Astrocyte (in vitro differentiated cells and primary cell): ENCODE data around the gene USP17L10. TPM values are rescaled to one million over a fixed set of nuclear protein-coding genes. Genes with fewer than 3 reads are reported as not detected.
"Not testable (repeated sequence)": the region's sequence is repeated elsewhere in the genome, so short reads cannot be mapped to it uniquely, and the experiment has no call there.

Experiments
- DNase-seq: peaks from one replicate; pipeline ENCODE4 v3.0.0-alpha.2; 2010; ENCODE audit warnings: low read depth
- FAIRE-seq: peaks from 2 replicates; lab custom pipeline; 2011; peaks lifted over from hg19 to GRCh38; lab: Jason Lieb, UNC
- H2AFZ ChIP-seq: 2 replicates; pipeline ENCODE4 v1.6.0; 2012; ENCODE audit warnings: low read depth, low read length, inconsistent platforms
- H3K27ac ChIP-seq: 2 replicates; pipeline ENCODE4 v1.5.1; 2011; ENCODE audit warnings: low read depth, low read length, inconsistent platforms
- H3K27me3 ChIP-seq: 2 replicates; pipeline ENCODE4 v1.6.0; 2011; ENCODE audit warnings: low read length, inconsistent platforms; ENCODE audit not compliant: insufficient read depth
- H3K36me3 ChIP-seq: 2 replicates; pipeline ENCODE4 v1.5.1; 2011; ENCODE audit warnings: low read length, inconsistent platforms; ENCODE audit not compliant: insufficient read depth
- H3K4me1 ChIP-seq: 2 replicates; pipeline ENCODE4 v1.5.1; 2011; ENCODE audit warnings: low read length, inconsistent platforms; ENCODE audit not compliant: insufficient read depth
- H3K4me2 ChIP-seq: 2 replicates; pipeline ENCODE4 v1.6.0; 2012; ENCODE audit warnings: low read length, inconsistent platforms
- H3K4me3 ChIP-seq: 2 replicates; pipeline ENCODE4 v1.5.1; 2011; ENCODE audit warnings: low read depth, mild to moderate bottlenecking, low read length, inconsistent platforms; ENCODE audit not compliant: insufficient read depth
- H3K79me2 ChIP-seq: 2 replicates; pipeline ENCODE4 v1.6.0; 2012; ENCODE audit warnings: mild to moderate bottlenecking, low read length, inconsistent platforms; ENCODE audit not compliant: insufficient read depth
- H3K9ac ChIP-seq: 2 replicates; pipeline ENCODE4 v1.6.0; 2012; ENCODE audit warnings: mild to moderate bottlenecking, low read length, inconsistent platforms
- H3K9me3 ChIP-seq: 2 replicates; pipeline ENCODE4 v1.5.1; 2012; ENCODE audit warnings: low read depth, mild to moderate bottlenecking, low read length, inconsistent platforms; ENCODE audit not compliant: insufficient read depth
- H4K20me1 ChIP-seq: 2 replicates; pipeline ENCODE4 v1.6.0; 2012; ENCODE audit warnings: low read length, inconsistent platforms; ENCODE audit not compliant: insufficient read depth
- H3K27ac Mint-ChIP-seq: one replicate; pipeline ENCODE4 v1.8.0; 2021; ENCODE audit warnings: mild to moderate bottlenecking, mixed read lengths; ENCODE audit not compliant: unreplicated experiment
- H3K27me3 Mint-ChIP-seq: one replicate; pipeline ENCODE4 v1.8.0; 2021; ENCODE audit warnings: low read depth, mixed read lengths; ENCODE audit not compliant: unreplicated experiment
- H3K36me3 Mint-ChIP-seq: one replicate; pipeline ENCODE4 v1.8.0; 2021; ENCODE audit warnings: low read depth, mixed read lengths; ENCODE audit not compliant: unreplicated experiment
- H3K4me1 Mint-ChIP-seq: one replicate; pipeline ENCODE4 v1.8.0; 2021; ENCODE audit warnings: low read depth, mixed read lengths; ENCODE audit not compliant: unreplicated experiment
- H3K4me3 Mint-ChIP-seq: one replicate; pipeline ENCODE4 v1.8.0; 2021; ENCODE audit warnings: mild to moderate bottlenecking, moderate library complexity, mixed read lengths; ENCODE audit not compliant: unreplicated experiment
- H3K9me3 Mint-ChIP-seq: one replicate; pipeline ENCODE4 v1.8.0; 2021; ENCODE audit warnings: mild to moderate bottlenecking, mixed read lengths; ENCODE audit not compliant: unreplicated experiment
- total RNA-seq: library from RNA; stranded (reverse); gene quantifications from 2 replicates; pipeline ENCODE4 v1.2.1, GENCODE V29; 2021

USP17L10 gene
- total RNA-seq, 1 donor from 2014 or later = not detected

DNA sequence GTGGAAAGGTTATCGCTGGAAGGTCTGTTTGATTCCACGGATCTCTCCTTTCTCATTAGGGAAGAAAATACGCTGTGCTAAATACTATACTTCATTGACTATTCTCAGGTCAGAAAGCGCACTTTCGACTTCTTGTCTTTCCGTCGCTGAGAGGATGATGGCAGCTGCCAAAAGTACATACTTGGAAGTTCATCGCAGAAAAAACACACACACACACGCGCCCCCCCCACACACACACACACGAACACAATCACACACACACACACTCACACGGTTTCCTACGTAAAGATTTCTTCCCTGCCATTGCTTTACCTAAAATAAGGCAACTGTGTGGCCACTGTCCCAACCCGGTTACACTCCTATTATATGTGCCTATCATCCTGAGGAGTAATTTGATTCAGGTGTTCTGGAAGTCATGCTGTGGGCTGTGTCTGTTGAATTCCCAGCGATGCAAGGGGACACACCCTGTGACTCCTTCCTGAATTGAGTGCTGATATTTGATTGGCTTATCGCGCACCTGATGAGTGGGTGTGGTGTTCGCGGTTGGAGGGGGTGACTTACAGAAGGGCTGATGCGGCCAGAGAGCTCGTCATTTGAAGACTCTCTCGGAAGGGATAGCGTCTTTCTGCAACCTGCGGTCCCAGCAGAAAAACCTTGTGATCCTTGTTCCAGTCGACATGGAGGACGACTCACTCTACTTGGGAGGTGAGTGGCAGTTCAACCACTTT is 37.7 kb downstream of the USP17L10 start, which contains the start of gene USP17L18:
Gene USP17L18 (plus strand): TSS at position 678 of the 728 bp plus-strand sequence. CDS start 0 bp downstream, at position 678.
- not testable (repeated sequence) for H3K9me3 Mint-ChIP-seq, H3K27ac Mint-ChIP-seq, H3K4me3 ChIP-seq, H3K4me1 Mint-ChIP-seq, H3K79me2 ChIP-seq, H3K36me3 ChIP-seq, H4K20me1 ChIP-seq, FAIRE-seq, H3K27ac ChIP-seq, H3K9me3 ChIP-seq, H3K4me1 ChIP-seq, DNase-seq, H3K9ac ChIP-seq, H3K27me3 ChIP-seq, H3K4me2 ChIP-seq, H2AFZ ChIP-seq, H3K36me3 Mint-ChIP-seq, H3K4me3 Mint-ChIP-seq, H3K27me3 Mint-ChIP-seq

DNA sequence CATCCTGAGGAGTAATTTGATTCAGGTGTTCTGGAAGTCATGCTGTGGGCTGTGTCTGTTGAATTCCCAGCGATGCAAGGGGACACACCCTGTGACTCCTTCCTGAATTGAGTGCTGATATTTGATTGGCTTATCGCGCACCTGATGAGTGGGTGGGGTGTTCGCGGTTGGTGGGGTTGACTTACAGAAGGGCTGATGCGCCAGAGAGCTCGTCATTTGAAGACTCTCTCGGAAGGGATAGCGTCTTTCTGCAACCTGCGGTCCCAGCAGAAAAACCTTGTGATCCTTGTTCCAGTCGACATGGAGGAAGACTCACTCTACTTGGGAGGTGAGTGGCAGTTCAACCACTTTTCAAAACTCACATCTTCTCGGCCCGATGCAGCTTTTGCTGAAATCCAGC is 42.6 kb downstream of the USP17L10 start, which contains the start of gene USP17L19:
Gene USP17L19 (plus strand): TSS at position 301 of the 400 bp plus-strand sequence. CDS start 0 bp downstream, at position 301.
- FAIRE-seq, H3K4me1 ChIP-seq, H3K9me3 Mint-ChIP-seq, H3K36me3 Mint-ChIP-seq, H4K20me1 ChIP-seq, DNase-seq, H3K9me3 ChIP-seq, H3K4me3 ChIP-seq, H3K4me2 ChIP-seq, H3K4me3 Mint-ChIP-seq, H3K4me1 Mint-ChIP-seq, H3K9ac ChIP-seq, H3K27ac ChIP-seq, H3K27ac Mint-ChIP-seq, H3K27me3 Mint-ChIP-seq, H3K79me2 ChIP-seq, H3K36me3 ChIP-seq, H2AFZ ChIP-seq, H3K27me3 ChIP-seq: not testable (repeated sequence)

GRCh38 chr4:9257824-9258223 is 47.4 kb downstream of the USP17L10 start, which contains the start of gene USP17L20:
Gene USP17L20 (plus strand): TSS chr4:9258124. CDS start chr4:9258124, 0 bp downstream.
- not testable (repeated sequence) for H3K79me2 ChIP-seq, H3K27me3 ChIP-seq, DNase-seq, H3K9ac ChIP-seq, H4K20me1 ChIP-seq, H3K4me3 Mint-ChIP-seq, FAIRE-seq, H3K4me2 ChIP-seq, H3K4me1 ChIP-seq, H3K4me3 ChIP-seq, H3K4me1 Mint-ChIP-seq, H3K27ac Mint-ChIP-seq, H3K36me3 Mint-ChIP-seq, H3K9me3 Mint-ChIP-seq, H2AFZ ChIP-seq, H3K9me3 ChIP-seq, H3K27me3 Mint-ChIP-seq, H3K36me3 ChIP-seq, H3K27ac ChIP-seq

Other genes with a start within 250 kb of the USP17L10 start
- gene FAM90A26, start 40.2 kb upstream of the USP17L10 start, total RNA-seq = not detected in 2 replicates
- gene USP17L11, start 4.7 kb downstream of the USP17L10 start, total RNA-seq = not detected in 2 replicates
- gene USP17L12, start 9.5 kb downstream of the USP17L10 start, total RNA-seq = not detected in 2 replicates
- not detected in 2 replicates for gene USP17L13, start 14.2 kb downstream of the USP17L10 start, total RNA-seq
- gene USP17L15, start 23.7 kb downstream of the USP17L10 start, total RNA-seq = not detected in 2 replicates
- gene USP17L17, start 33.2 kb downstream of the USP17L10 start, total RNA-seq = not detected in 2 replicates
- gene USP17L18, start 38.0 kb downstream of the USP17L10 start, total RNA-seq = not detected in 2 replicates
- not detected in 2 replicates for gene USP17L19, start 42.7 kb downstream of the USP17L10 start, total RNA-seq
- gene USP17L20, start 47.5 kb downstream of the USP17L10 start, total RNA-seq = not detected in 2 replicates
- gene USP17L21, start 52.2 kb downstream of the USP17L10 start, total RNA-seq = not detected in 2 replicates
- gene USP17L22, start 57.0 kb downstream of the USP17L10 start, total RNA-seq = not detected in 2 replicates
- gene USP17L24, start 114.5 kb downstream of the USP17L10 start, total RNA-seq = not detected in 2 replicates
- gene USP17L25, start 119.3 kb downstream of the USP17L10 start, total RNA-seq = not detected in 2 replicates
- gene USP17L26, start 124.0 kb downstream of the USP17L10 start, total RNA-seq = not detected in 2 replicates
- gene USP17L5, start 128.7 kb downstream of the USP17L10 start, total RNA-seq = not detected in 2 replicates
- gene USP17L27, start 133.5 kb downstream of the USP17L10 start, total RNA-seq = not detected in 2 replicates
- not detected in 2 replicates for gene USP17L28, start 138.2 kb downstream of the USP17L10 start, total RNA-seq
- not detected in 2 replicates for gene USP17L29, start 143.0 kb downstream of the USP17L10 start, total RNA-seq
- not detected in 2 replicates for gene USP17L30, start 152.5 kb downstream of the USP17L10 start, total RNA-seq
- not detected in 2 replicates for gene DEFB131A, start 233.8 kb downstream of the USP17L10 start, total RNA-seq